ENCODE results near the gene IL27RA. TPM values are rescaled to one million over a fixed set of nuclear protein-coding genes. Genes with fewer than 3 reads are reported as not detected.

IL27RA gene
- total RNA-seq, 1 donor from 2014 or later = 5.0 TPM

GRCh38 chr19:13996928-13997630 is 34.5 kb upstream of the IL27RA start:
- TF ChIP-seq, protein P1, sequence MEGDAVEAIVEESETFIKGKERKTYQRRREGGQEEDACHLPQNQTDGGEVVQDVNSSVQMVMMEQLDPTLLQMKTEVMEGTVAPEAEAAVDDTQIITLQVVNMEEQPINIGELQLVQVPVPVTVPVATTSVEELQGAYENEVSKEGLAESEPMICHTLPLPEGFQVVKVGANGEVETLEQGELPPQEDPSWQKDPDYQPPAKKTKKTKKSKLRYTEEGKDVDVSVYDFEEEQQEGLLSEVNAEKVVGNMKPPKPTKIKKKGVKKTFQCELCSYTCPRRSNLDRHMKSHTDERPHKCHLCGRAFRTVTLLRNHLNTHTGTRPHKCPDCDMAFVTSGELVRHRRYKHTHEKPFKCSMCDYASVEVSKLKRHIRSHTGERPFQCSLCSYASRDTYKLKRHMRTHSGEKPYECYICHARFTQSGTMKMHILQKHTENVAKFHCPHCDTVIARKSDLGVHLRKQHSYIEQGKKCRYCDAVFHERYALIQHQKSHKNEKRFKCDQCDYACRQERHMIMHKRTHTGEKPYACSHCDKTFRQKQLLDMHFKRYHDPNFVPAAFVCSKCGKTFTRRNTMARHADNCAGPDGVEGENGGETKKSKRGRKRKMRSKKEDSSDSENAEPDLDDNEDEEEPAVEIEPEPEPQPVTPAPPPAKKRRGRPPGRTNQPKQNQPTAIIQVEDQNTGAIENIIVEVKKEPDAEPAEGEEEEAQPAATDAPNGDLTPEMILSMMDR (conservative IDR thresholded peaks at IDR 0.05) = no peak
- H3K36me3 Mint-ChIP-seq (ENCODE audit: low read depth) = peaks cover 11% of the 10 kb centered on the region
- H3K27ac Mint-ChIP-seq (ENCODE audit: unreplicated experiment) = no peak overlapping the region
- no peak overlapping the region for H3K4me3 Mint-ChIP-seq
- no peaks in the 10 kb centered on the region for H3K4me1 Mint-ChIP-seq
- peaks cover 5% of the 10 kb centered on the region for H3K9me3 Mint-ChIP-seq
- no peaks in the 10 kb centered on the region for H3K27me3 Mint-ChIP-seq (ENCODE audit: low read depth)
- no peak for DNase-seq (ENCODE audit: low read depth, low spot score)

GRCh38 chr19:13997631-13997962 is 34.0 kb upstream of the IL27RA start:
- no peak for DNase-seq (ENCODE audit: low read depth, low spot score)
- H3K9me3 Mint-ChIP-seq = peaks cover 5% of the 10 kb centered on the region
- H3K36me3 Mint-ChIP-seq (ENCODE audit: low read depth) = peaks cover 11% of the 10 kb centered on the region
- TF ChIP-seq, protein P1 (conservative IDR thresholded peaks at IDR 0.05) = no peak
- no peaks in the 10 kb centered on the region for H3K4me1 Mint-ChIP-seq
- H3K27me3 Mint-ChIP-seq (ENCODE audit: low read depth) = no peaks in the 10 kb centered on the region
- no peak overlapping the region for H3K27ac Mint-ChIP-seq (ENCODE audit: unreplicated experiment)
- H3K4me3 Mint-ChIP-seq = no peak overlapping the region

DNA sequence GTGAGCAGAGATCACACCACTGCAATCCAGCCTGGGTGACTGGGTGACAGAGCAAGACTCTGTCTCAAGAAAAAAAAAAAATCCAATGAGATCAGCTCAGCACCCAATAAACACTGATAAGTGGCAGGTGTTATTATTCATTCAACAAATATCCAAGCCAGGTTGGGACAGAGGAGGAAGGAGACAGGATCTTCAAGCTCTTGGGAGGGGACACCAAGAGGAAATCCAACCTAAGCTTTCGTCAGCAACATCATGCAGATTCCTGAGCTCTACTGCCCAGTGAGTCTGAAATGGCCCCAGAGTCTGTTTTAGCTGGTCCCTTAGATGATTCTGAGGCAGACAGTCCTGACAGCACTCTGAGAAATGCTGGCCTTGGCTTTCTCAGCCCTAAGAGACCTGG is 33.1 kb upstream of the IL27RA start:
- H3K9me3 Mint-ChIP-seq = peaks cover 5% of the 10 kb centered on the region
- H3K36me3 Mint-ChIP-seq (ENCODE audit: low read depth) = peaks cover 11% of the 10 kb centered on the region
- no peaks in the 10 kb centered on the region for H3K4me1 Mint-ChIP-seq
- DNase-seq (ENCODE audit: low read depth, low spot score) = no peak
- TF ChIP-seq, protein P1 (conservative IDR thresholded peaks at IDR 0.05) = no peak
- H3K4me3 Mint-ChIP-seq = no peak overlapping the region
- H3K27me3 Mint-ChIP-seq (ENCODE audit: low read depth) = no peaks in the 10 kb centered on the region
- H3K27ac Mint-ChIP-seq (ENCODE audit: unreplicated experiment) = no peak overlapping the region

DNA sequence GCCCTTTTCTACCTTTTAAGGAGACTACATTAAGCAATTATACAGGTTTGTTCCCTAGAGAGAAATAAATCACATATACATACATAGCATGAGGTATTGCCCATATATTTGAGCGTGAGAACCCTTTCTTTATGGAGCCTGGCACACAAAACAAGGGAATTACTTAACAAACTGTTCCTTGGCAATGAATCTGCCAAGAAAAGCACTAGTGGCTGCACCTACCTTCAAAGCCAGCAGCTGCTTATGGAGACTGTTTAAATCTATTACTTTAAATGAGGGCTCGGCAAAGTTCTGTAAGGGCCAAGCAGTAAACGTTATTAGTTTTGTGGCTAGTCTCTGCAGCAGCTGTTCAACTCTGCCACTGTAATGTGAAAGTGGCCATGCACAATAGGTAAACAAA is 32.5 kb upstream of the IL27RA start:
- TF ChIP-seq, protein P1 (conservative IDR thresholded peaks at IDR 0.05) = no peak
- no peak for DNase-seq (ENCODE audit: low read depth, low spot score)
- no peak overlapping the region for H3K27ac Mint-ChIP-seq (ENCODE audit: unreplicated experiment)
- peaks cover 11% of the 10 kb centered on the region for H3K36me3 Mint-ChIP-seq (ENCODE audit: low read depth)
- no peaks in the 10 kb centered on the region for H3K27me3 Mint-ChIP-seq (ENCODE audit: low read depth)
- peaks cover 5% of the 10 kb centered on the region for H3K9me3 Mint-ChIP-seq
- H3K4me3 Mint-ChIP-seq = no peak overlapping the region
- H3K4me1 Mint-ChIP-seq = no peaks in the 10 kb centered on the region

GRCh38 chr19:14000691-14001375 is 30.7 kb upstream of the IL27RA start:
- Mint-ChIP-seq H3K36me3 (ENCODE audit: low read depth) (peaks cover 11% of the 10 kb centered on the region), H3K4me1 (peaks cover 11% of the 10 kb centered on the region), H3K4me3 (no peak overlapping the region), H3K9me3 (peaks cover 5% of the 10 kb centered on the region), H3K27ac (ENCODE audit: unreplicated experiment) (no peak overlapping the region), H3K27me3 (ENCODE audit: low read depth) (no peaks in the 10 kb centered on the region)
- TF ChIP-seq, protein P1 (conservative IDR thresholded peaks at IDR 0.05) = no peak
- DNase-seq (ENCODE audit: low read depth, low spot score) = no peak

All from neural crest cell (in vitro differentiated cells).